ENCODE results near the gene MORC4. TPM values are rescaled to one million over a fixed set of nuclear protein-coding genes. Genes with fewer than 3 reads are reported as not detected.

The MORC4 gene
- total and polyA plus RNA-seq, 4 donors: 4.5 to 25.3 (median 11.6) TPM

DNA sequence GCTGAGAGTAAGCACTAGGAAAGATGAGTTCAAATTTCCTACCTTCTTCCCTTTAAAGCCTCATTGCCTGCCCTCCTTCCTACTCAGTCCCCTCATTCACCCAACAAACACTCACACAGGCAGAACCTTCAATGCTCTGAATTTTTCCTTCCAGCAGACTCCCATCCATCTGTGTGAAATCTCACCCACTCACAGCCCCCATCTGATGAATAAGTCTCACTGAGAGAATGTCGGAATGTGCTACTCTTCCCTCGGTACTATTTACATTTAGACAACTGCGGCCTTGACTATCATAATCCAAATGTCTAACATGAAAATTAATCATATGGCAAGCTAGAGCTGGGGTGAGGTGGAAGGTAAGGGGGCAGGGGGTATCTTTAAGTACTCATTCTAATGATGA is 60.4 kb downstream of the MORC4 start:
- Histone ChIP-seq H3K9ac (ENCODE audit: insufficient read depth in 1 of 2, low read length in 2 of 2) (no peak overlapping the region), H3K27ac (ENCODE audit: low read depth in 1 of 2, low read length in 1 of 2) (no peak overlapping the region), H3K4me1 (ENCODE audit: control insufficient read depth in 5 of 5, insufficient read depth in 5 of 5, low read length in 5 of 5) (peaks cover 0 to 8% (median 0%) of the 10 kb centered on the region in 5 donors), H3K4me3 (no peak overlapping the region), H3K27me3 (ENCODE audit: control insufficient read depth in 3 of 3, insufficient read depth in 3 of 3, low read length in 2 of 3) (peaks cover 4 to 42% (median 12%) of the 10 kb centered on the region in 3 donors), H3K36me3 (ENCODE audit: control insufficient read depth in 4 of 4, insufficient read depth in 4 of 4, low read length in 4 of 4) (peaks cover 0 to 11% (median 3%) of the 10 kb centered on the region in 4 donors), H3K9me3 (ENCODE audit: control insufficient read depth in 4 of 4, insufficient read depth in 3 of 4, low read length in 3 of 4) (no peaks in the 10 kb centered on the region)
- TF ChIP-seq, protein P1, sequence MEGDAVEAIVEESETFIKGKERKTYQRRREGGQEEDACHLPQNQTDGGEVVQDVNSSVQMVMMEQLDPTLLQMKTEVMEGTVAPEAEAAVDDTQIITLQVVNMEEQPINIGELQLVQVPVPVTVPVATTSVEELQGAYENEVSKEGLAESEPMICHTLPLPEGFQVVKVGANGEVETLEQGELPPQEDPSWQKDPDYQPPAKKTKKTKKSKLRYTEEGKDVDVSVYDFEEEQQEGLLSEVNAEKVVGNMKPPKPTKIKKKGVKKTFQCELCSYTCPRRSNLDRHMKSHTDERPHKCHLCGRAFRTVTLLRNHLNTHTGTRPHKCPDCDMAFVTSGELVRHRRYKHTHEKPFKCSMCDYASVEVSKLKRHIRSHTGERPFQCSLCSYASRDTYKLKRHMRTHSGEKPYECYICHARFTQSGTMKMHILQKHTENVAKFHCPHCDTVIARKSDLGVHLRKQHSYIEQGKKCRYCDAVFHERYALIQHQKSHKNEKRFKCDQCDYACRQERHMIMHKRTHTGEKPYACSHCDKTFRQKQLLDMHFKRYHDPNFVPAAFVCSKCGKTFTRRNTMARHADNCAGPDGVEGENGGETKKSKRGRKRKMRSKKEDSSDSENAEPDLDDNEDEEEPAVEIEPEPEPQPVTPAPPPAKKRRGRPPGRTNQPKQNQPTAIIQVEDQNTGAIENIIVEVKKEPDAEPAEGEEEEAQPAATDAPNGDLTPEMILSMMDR (IDR thresholded peaks at IDR 0.05; ENCODE audit: control extremely low read depth, extremely low read depth): no peak
- ATAC-seq (ENCODE audit: insufficient read depth, low FRiP score) (no peak), DNase-seq (no peak)
- 84% methylated on average over 3 of the region's 3 CpGs for WGBS, 2 donors

DNA sequence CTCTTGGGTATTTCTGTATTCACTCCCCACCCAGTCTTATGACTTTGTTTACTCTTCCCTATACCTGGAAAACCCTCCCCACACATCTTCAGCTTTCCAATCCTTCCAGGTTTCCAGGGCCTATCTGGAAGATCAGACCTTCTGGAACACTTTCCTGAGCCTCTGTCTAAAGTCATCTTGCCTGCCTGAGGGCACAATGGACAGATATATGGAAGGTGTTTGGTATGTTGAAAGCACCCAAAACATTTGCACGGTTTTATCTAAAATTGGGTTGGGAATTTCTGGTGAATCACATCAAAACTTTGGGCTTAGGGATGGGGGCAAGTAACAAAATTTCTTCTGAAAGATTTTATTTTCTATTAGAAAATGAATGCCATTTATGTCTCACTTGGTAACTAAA is 63.8 kb downstream of the MORC4 start:
- Histone ChIP-seq H3K36me3 (ENCODE audit: control insufficient read depth in 4 of 4, insufficient read depth in 4 of 4, low read length in 4 of 4) (peaks cover 0 to 2% (median 0%) of the 10 kb centered on the region in 4 donors), H3K27ac (ENCODE audit: low read depth in 1 of 2, low read length in 1 of 2) (no peak overlapping the region), H3K4me1 (ENCODE audit: control insufficient read depth in 5 of 5, insufficient read depth in 5 of 5, low read length in 5 of 5) (peaks cover 0 to 16% (median 0%) of the 10 kb centered on the region in 5 donors), H3K27me3 (ENCODE audit: control insufficient read depth in 3 of 3, insufficient read depth in 3 of 3, low read length in 2 of 3) (peaks cover 4 to 22% (median 17%) of the 10 kb centered on the region in 3 donors), H3K9me3 (ENCODE audit: control insufficient read depth in 4 of 4, insufficient read depth in 3 of 4, low read length in 3 of 4) (no peaks in the 10 kb centered on the region), H3K4me3 (no peak overlapping the region), H3K9ac (ENCODE audit: insufficient read depth in 1 of 2, low read length in 2 of 2) (no peak overlapping the region)
- DNase-seq (no peak), ATAC-seq (ENCODE audit: insufficient read depth, low FRiP score) (no peak)
- TF ChIP-seq, protein P1 (IDR thresholded peaks at IDR 0.05; ENCODE audit: control extremely low read depth, extremely low read depth): no peak
- 53 to 94% methylated on average over 1 of the region's 1 CpG for WGBS, 2 donors

DNA sequence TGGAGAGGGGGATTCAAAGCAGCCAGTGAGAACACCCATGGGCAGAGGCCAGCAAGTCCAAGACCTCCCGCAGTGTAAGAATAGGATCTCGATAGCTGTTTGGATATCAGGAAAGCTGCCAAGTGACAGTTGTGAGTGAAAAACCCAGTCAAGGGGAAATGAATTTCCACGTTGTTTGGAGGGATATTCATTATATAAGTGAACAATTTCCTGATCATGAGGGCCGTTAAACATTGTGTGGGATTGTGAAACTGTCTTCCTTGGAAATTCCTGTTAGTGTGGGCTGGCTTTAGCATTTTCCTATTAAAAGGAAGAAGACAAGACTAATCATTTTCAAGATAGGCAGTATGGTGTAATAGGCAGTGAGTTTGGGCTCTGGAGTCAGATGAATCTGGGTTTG is 64.8 kb downstream of the MORC4 start:
- no peak overlapping the region for H3K4me3 ChIP-seq
- TF ChIP-seq, protein P1 (IDR thresholded peaks at IDR 0.05; ENCODE audit: control extremely low read depth, extremely low read depth): no peak
- peak in 2 of 3 donors; percentile 38 to 53 for DNase-seq
- WGBS, 2 donors: 40 to 55% methylated on average over 4 of the region's 4 CpGs
- peaks cover 4 to 18% (median 17%) of the 10 kb centered on the region in 3 donors for H3K27me3 ChIP-seq (ENCODE audit: control insufficient read depth in 3 of 3, insufficient read depth in 3 of 3, low read length in 2 of 3)
- H3K27ac ChIP-seq (ENCODE audit: low read depth in 1 of 2, low read length in 1 of 2): no peak overlapping the region
- H3K4me1 ChIP-seq (ENCODE audit: control insufficient read depth in 5 of 5, insufficient read depth in 5 of 5, low read length in 5 of 5): peaks cover 0 to 16% (median 0%) of the 10 kb centered on the region in 5 donors
- H3K9me3 ChIP-seq (ENCODE audit: control insufficient read depth in 4 of 4, insufficient read depth in 3 of 4, low read length in 3 of 4): no peaks in the 10 kb centered on the region
- no peak overlapping the region for H3K9ac ChIP-seq (ENCODE audit: insufficient read depth in 1 of 2, low read length in 2 of 2)
- H3K36me3 ChIP-seq (ENCODE audit: control insufficient read depth in 4 of 4, insufficient read depth in 4 of 4, low read length in 4 of 4): peaks cover 0 to 2% (median 0%) of the 10 kb centered on the region in 4 donors
- no peak for ATAC-seq (ENCODE audit: insufficient read depth, low FRiP score)

DNA sequence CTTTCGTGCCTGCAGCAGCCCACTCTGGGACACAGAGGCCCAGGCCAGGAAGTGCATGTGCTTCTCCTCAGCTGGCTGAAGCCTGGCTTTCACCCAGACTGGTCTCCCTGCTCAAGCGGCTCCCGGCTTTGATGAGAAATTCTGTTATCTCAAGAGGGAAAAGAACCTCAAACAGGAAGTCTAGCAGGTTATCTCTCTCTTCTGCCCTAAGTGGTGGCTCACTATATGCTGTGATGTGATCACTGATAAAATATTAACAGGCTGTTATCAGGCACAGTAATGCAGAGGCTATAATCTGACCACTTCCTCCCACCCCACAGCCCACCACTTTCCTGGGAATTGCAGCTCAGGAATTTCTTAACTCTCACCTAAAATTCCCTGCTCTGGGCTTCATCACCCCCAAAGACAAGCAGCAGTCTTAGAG is 66.5 kb downstream of the MORC4 start:
- WGBS, 2 donors: 0 to 24% methylated on average over 2 to 3 of the region's 3 CpGs
- H3K4me1 ChIP-seq (ENCODE audit: control insufficient read depth in 5 of 5, insufficient read depth in 5 of 5, low read length in 5 of 5): peaks cover 0 to 16% (median 0%) of the 10 kb centered on the region in 5 donors
- H3K4me3 ChIP-seq: no peak overlapping the region
- DNase-seq (peak; percentile 41 to 75 (median 56)), ATAC-seq (ENCODE audit: insufficient read depth, low FRiP score) (peak; percentile 12)
- H3K27me3 ChIP-seq (ENCODE audit: control insufficient read depth in 3 of 3, insufficient read depth in 3 of 3, low read length in 2 of 3): peaks cover 4 to 21% (median 17%) of the 10 kb centered on the region in 3 donors
- peaks cover 0 to 2% (median 0%) of the 10 kb centered on the region in 4 donors for H3K36me3 ChIP-seq (ENCODE audit: control insufficient read depth in 4 of 4, insufficient read depth in 4 of 4, low read length in 4 of 4)
- TF ChIP-seq, protein P1 (IDR thresholded peaks at IDR 0.05; ENCODE audit: control extremely low read depth, extremely low read depth): no peak
- H3K27ac ChIP-seq (ENCODE audit: low read depth in 1 of 2, low read length in 1 of 2): peak overlapping the region in 1 of 2 donors; percentile 26
- H3K9me3 ChIP-seq (ENCODE audit: control insufficient read depth in 4 of 4, insufficient read depth in 3 of 4, low read length in 3 of 4): no peaks in the 10 kb centered on the region
- H3K9ac ChIP-seq (ENCODE audit: insufficient read depth in 1 of 2, low read length in 2 of 2): no peak overlapping the region
